Uterus (tissue), 4 donors: ENCODE measurements around the gene CHST9. TPM values are rescaled to one million over a fixed set of nuclear protein-coding genes. Genes with fewer than 3 reads are reported as not detected.

Experiments used
- DNase-seq, 2 donors: peaks; one replicate each; pipeline ENCODE4 v3.0.0-alpha.2; 2019 to 2020
- H3K27ac ChIP-seq, 2 donors: fragments of 200-600 bp; sonication (generic); 1 replicate in 1 of 2; 2 replicates in 1 of 2; pipeline ENCODE4 v1.5.1; 2016 to 2018
- H3K27me3 ChIP-seq, 2 donors: fragments of 200-600 bp; sonication (generic); one replicate each; pipeline ENCODE4 v1.5.1; 2018 to 2019; ENCODE audit warnings: control low read depth in 1 of 2
- H3K36me3 ChIP-seq, 2 donors: fragments of 200-600 bp; sonication (generic); one replicate each; pipeline ENCODE4 v1.5.1; 2019; ENCODE audit warnings: control low read depth in 1 of 2
- H3K4me1 ChIP-seq, 2 donors: fragments of 200-600 bp; sonication (generic); one replicate each; pipeline ENCODE4 v1.5.1; 2018 to 2019; ENCODE audit warnings: control low read depth in 1 of 2
- H3K4me3 ChIP-seq, 2 donors: fragments of 200-600 bp; sonication (generic); 1 replicate in 1 of 2; 2 replicates in 1 of 2; pipeline ENCODE4 v1.5.1; 2018 to 2019; ENCODE audit warnings: mild to moderate bottlenecking in 1 of 2
- H3K9me3 ChIP-seq, 2 donors: fragments of 200-600 bp; sonication (generic); one replicate each; pipeline ENCODE4 v1.5.1; 2019; ENCODE audit warnings: control low read depth in 1 of 2
- CTCF ChIP-seq, 4 experiments: fragments of 200-600 bp in 2 of 4; fragments of 450-650 bp in 2 of 4; sonication (generic) in 2 of 4; IDR thresholded peaks; one replicate each; pipeline ENCODE4 v1.5.1; 2016 to 2019; ENCODE audit warnings: antibody characterized with exemption in 4 of 4, mild to moderate bottlenecking in 2 of 4, moderate library complexity in 1 of 4
- POLR2A ChIP-seq, 2 donors: fragments of 450-650 bp; IDR thresholded peaks; one replicate each; pipeline ENCODE4 v1.6.1; 2016; ENCODE audit warnings: antibody characterized with exemption in 2 of 2, mild to moderate bottlenecking in 1 of 2, moderate library complexity in 1 of 2
- intact Hi-C: fragments of 100-400 bp; cut with DNase I; formaldehyde crosslinking; loops from one replicate; pipeline ENCODE4 v1.15.1; 2023; ENCODE audit warnings: low total_unique reads
- total RNA-seq, 4 donors: library from RNA; depleted of rRNA in 3 of 4; stranded (reverse); fragments of >200 nt in 3 of 4; gene quantifications; one replicate each; pipeline versions ENCODE4 v1.1.0 to v1.2.4, GENCODE V29; 2014 to 2023
- donor health status: DM: yes; HTN: yes; CAD: no.

Gene CHST9
- total RNA-seq, 4 donors from 2014 or later: 0.21 to 3.7 TPM; not detected in 2

DNA sequence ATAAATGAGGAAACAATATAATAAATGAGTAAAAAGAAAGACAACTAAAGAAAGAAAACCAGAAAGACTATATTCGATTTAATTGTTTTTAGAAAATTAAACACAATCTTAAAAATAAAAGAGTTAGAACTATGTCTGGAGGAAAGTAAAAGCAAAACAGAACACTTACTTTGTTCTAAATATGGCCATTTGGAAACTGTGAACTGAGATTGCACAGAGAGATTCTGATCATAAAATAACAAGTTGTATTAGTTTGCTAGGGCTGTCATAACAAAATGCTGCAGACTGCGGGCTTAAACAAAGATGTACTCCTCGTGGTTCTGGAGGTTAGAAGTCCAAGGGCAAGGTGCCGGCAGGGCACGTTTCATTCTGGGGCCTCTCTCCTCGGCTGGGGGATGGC is 191.5 kb downstream of the CHST9 start:
- Histone ChIP-seq H3K36me3 (no peaks in the 10 kb centered on the region), H3K4me1 (no peaks in the 10 kb centered on the region), H3K27ac (no peak overlapping the region), H3K9me3 (no peaks in the 10 kb centered on the region), H3K4me3 (no peak overlapping the region), H3K27me3 (no peaks in the 10 kb centered on the region)
- intact Hi-C loops: no loop called here
- DNase-seq: no peak
- no peak for TF ChIP-seq POLR2A (IDR thresholded peaks at IDR 0.05)
- no peak for TF ChIP-seq CTCF (IDR thresholded peaks at IDR 0.05)

DNA sequence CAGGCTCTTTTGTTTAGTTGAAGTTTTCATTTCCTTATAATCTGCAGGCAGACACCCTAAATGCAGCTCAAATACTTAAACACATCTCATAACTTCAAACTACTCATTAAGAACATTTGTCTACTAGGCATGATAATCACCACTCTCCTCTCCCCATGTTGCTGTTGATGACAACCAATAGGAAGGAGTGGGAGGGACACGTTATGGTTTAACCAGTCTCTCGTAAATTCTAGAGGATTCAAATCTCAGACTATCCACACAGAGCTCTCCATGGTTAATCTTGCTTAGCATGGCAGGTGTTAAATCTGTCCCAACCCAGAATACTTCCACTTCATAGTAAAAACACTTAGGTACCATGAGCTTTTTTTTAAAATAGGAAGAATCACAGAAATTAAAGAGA is 192.2 kb downstream of the CHST9 start:
- no peaks in the 10 kb centered on the region for H3K27me3 ChIP-seq

GRCh38 chr18:26989842-26990241 is 195.3 kb downstream of the CHST9 start:
- Histone ChIP-seq H3K27ac (no peak overlapping the region), H3K4me3 (no peak overlapping the region), H3K4me1 (no peaks in the 10 kb centered on the region), H3K27me3 (no peaks in the 10 kb centered on the region), H3K36me3 (no peaks in the 10 kb centered on the region), H3K9me3 (no peaks in the 10 kb centered on the region)
- no peak for DNase-seq
- no peak for TF ChIP-seq POLR2A (IDR thresholded peaks at IDR 0.05)
- TF ChIP-seq CTCF (IDR thresholded peaks at IDR 0.05): no peak
- intact Hi-C loops: no loop called here

More for the DNA sequence above, 192.2 kb downstream of the CHST9 start:
- intact Hi-C loops: no loop called here
- no peak for DNase-seq
- Histone ChIP-seq H3K36me3 (no peaks in the 10 kb centered on the region), H3K4me3 (no peak overlapping the region), H3K9me3 (no peaks in the 10 kb centered on the region), H3K4me1 (no peaks in the 10 kb centered on the region), H3K27ac (no peak overlapping the region)
- TF ChIP-seq CTCF (IDR thresholded peaks at IDR 0.05): no peak
- TF ChIP-seq POLR2A (IDR thresholded peaks at IDR 0.05): no peak

DNA sequence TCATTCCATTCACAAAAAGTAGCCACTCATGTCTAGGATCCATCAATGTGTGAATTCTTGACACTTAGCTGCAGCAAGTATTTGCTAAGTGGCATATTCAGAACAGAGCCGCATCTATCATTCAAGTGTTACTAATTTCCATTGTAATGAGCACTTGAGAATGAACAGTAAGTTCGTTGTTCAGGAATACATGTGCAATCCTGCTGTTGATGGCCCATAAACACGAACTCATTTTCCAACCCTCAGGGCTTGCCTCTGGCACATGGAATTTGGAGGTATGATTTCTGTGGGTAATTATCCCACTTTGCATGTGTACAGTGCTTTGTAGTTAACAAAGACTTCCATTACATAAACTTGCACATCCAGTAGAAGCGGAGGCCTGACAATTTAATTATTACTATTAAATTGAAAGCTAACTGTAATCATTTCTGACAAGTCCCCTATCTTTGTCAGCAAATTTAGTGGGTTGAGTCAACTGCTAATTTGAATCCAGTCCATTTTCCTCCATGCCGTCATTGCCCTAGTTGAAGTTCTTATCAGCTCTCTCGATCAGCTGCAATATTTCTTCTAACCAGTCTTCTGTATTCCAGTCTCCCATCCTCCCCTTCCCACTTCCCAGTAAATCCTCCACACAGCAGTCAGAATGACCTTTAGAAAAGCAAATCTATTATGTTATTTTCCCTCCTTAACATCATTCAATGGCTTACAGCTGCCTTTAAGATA is 203.6 kb downstream of the CHST9 start:
- Histone ChIP-seq H3K36me3 (no peaks in the 10 kb centered on the region), H3K27ac (no peak overlapping the region), H3K4me3 (no peak overlapping the region), H3K4me1 (no peaks in the 10 kb centered on the region), H3K27me3 (no peaks in the 10 kb centered on the region), H3K9me3 (no peaks in the 10 kb centered on the region)
- intact Hi-C loops: no loop called here
- no peak for DNase-seq
- TF ChIP-seq CTCF (IDR thresholded peaks at IDR 0.05) (no peak), POLR2A (IDR thresholded peaks at IDR 0.05) (no peak)

DNA sequence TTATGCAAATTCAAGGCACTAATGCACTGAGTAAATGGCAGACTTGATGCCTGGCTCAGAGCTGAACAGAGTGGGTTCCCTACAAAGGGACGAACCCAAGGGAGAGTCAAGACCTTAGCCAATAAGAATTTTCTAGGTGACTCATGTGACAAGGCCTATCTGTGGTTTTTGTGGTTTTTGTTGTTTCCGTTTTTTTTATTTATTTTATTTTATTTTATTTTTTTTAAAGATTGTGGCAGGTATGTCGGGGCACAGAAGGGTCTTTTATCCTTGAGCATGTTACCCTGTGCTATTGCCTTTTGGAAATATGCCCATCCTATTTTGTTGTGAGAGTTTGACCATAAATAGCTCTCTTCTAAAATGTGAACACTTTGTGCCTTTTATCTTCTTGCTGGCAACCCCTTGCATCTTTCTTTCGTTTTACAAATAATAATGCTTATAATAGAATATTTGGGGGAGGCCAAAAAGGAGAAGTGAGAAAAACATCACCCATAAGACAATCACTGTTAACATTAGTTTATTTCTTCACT is 206.2 kb downstream of the CHST9 start:
- TF ChIP-seq CTCF (IDR thresholded peaks at IDR 0.05): no peak
- no peak for TF ChIP-seq POLR2A (IDR thresholded peaks at IDR 0.05)
- H3K4me1 ChIP-seq: no peaks in the 10 kb centered on the region
- H3K4me3 ChIP-seq: no peak overlapping the region
- DNase-seq: no peak
- intact Hi-C loops: no loop called here
- no peaks in the 10 kb centered on the region for H3K36me3 ChIP-seq
- no peak overlapping the region for H3K27ac ChIP-seq
- H3K27me3 ChIP-seq: no peaks in the 10 kb centered on the region
- no peaks in the 10 kb centered on the region for H3K9me3 ChIP-seq
